HG02981 (cell line): ENCODE measurements around the gene LARGE2.

Experiments used
- ATAC-seq: cut with Tn5 transposase; IDR thresholded peaks from one replicate; pipeline ENCODE4 v1.9.1; 2021; ENCODE audit warnings: mild to moderate bottlenecking, moderate library complexity; ENCODE audit not compliant: unreplicated experiment

The LARGE2 gene

GRCh38 chr11:45913942-45914635 is 8.4 kb upstream of the LARGE2 start:
- no peak for ATAC-seq

DNA sequence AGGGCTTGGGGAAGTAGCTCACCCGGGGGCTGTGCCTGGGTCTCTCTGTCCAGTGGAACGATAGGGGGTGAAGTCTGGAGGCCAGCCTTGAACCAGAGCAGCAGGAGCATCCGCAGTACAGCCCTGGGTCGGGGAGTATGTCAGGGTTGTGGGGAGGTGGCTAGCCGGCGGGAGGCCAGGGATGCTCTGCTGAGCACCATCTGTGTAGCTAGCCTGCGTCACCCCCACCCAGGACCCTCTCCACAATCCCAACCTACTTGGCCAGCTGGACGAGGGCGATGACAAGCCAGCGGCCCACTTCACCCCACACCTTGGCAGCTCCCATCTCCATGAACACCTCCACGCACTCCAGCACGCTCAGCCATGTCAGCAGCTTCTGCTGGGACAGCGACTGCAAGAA is 7.0 kb upstream of the LARGE2 start:
- no peak for ATAC-seq

- no peak for ATAC-seq
These were observed 5.2 kb upstream of the LARGE2 start for GRCh38 chr11:45917286-45917622.

DNA sequence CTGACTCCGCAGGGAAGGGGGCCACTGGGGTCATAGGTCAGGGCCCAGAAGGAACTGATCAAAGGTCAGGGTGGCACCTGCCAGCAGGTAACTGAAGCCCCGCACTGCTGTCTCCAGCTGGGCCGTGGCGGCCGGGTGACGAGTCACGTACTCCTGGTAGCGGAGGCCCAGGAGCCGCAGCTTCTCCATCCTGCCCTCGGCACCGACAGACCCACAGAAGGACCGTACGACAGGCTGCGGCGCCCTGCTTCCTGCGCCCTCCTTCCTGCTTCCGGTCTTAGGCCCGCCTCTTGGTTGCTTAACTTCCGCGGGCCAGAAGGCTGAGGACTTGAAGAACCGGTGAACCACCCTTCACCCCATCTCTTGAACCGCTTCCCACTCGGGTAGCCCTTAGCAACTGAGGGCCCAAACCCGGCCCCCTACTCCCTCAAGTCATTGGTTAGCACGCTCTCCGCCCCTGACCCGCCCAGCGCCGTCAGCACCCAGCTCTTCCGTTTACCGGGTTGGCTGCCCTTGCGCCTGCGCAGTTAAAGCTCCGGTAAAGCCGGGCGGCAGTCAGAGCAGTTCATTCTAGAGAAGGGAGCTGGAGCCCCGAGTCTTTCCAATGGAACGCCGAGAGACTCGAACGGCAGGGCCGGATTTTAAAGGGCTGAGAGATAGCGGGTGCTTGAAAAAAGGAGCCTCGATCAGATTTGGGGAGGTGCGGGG is 4.7 kb upstream of the LARGE2 start, which contains the start of gene PEX16:
PEX16 (minus strand) TSS at position 255 of the 708 bp plus-strand sequence; CDS start at position 189, 66 bp downstream.
- peak; percentile 91 for ATAC-seq

GRCh38 chr11:45918331-45918941 is 4.0 kb upstream of the LARGE2 start:
- ATAC-seq = peak; percentile 33

- no peak for ATAC-seq
These were observed 3.3 kb upstream of the LARGE2 start for GRCh38 chr11:45918962-45919675.

GRCh38 chr11:45919806-45920530 is 2.5 kb upstream of the LARGE2 start:
- ATAC-seq = no peak

DNA sequence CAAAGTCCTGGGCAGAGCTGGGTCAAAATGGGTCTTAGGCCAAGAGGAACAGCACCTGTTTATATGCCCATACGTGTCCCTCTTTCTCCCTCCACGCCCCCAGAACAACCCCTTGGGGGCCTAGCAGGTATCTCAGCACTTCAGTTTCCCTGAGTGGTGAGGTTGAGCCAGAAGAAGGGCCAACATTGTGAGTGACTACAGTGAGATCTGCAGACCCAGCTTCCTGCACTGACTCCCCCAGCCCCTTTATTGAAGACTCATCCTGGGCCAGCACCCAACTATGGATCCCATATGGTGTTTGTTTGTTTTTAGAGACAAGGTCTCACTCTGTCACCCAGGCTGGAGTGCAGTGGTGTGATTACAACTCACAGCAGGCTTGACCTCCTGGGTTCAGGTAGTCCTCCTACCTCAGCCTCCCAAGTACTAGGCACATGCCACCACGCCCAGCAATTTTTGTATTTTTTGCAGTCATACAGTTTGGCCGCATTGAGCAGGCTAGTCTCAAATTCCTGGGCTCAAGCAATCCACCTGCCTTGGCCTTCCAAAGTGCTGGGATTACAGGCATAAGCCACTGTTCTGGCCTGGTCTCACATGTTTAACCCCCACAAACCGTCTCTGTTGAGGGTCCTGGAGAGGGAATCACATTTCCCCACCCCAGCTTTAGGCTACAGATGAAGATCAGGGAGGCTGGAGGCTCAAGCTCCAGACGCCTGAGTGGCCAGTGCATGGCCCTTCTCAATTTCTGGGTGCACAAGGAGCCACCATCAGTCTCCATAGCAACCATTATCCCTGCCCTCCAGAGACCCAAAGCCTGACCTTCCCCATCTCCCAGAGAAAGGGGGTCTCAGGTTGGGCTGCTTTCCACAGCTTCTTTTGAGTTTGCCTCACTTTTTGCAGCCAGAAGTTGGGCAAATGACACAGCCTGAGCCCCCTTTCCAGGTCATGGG is 1.7 kb upstream of the LARGE2 start:
- ATAC-seq = no peak

DNA sequence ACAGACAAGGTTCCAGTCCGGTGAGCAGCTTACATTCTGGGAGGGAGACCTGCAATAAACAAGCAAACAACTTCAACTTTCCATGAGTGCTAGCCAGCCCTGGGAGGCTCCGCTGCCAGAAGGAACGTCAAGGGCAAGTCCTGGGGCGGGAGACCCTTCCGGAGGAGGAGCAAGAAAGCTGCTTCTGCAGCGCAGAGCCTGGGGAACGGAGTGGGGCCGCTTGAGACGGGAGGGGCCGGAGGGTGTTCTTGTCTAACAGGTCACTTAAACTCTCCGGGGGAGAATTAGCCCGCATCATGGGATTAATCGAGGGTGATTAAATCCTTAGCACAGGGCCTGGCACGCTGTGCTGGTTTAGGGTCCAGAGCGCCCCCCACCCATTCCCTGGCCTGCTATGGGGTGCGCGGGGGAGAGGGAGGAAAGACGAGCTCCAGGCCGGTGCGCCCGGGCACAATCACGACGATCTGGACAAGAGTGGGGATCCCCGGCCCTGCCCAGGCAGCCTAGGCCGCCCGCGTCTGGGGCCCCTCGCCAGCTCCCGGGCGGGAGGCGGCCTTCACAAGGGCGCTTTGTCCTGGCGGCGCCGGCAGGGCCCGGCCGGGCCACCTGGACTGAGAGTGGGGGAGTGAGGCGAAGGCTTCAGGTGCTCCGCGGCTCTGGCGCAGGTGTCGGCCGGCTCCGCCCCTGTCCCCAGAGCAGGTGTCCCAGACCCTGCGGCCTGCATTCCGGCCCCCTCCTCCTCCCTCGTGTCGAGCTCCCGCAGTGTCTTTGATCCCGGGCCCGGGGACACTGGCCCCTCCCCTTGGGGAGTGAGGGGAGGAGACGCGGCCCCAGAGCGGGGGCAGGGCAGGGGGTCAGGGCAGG is 663 bp upstream of the LARGE2 start:
- no peak for ATAC-seq

DNA sequence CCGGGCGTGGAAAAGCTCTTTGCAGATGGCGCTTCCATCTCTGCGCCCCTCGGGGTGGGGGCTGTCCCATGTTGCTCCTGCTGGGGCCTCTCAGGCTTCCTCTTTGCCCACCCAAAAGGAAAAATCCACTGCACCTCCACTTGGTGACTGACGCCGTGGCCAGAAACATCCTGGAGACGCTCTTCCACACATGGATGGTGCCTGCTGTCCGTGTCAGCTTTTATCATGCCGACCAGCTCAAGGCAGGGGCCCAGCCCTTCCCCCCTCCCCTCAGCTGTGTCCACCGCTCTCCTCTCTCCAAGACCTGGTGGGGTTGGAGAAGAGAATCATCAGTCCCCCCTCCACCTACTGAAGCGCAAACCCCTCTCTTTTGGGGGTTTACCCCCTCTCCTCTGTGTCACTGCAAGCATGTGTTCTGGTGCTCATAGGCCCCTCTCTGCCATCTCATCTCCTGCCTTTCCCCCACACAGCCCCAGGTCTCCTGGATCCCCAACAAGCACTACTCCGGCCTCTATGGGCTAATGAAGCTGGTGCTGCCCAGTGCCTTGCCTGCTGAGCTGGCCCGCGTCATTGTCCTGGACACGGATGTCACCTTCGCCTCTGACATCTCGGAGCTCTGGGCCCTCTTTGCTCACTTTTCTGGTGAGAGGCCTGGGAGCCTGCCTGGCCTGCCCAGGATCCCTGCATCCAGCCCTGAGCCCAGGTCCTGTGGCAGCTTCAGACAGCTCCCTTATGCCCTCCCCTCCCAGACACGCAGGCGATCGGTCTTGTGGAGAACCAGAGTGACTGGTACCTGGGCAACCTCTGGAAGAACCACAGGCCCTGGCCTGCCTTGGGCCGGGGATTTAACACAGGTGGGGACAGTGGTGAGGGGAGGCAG is 1.8 kb downstream of the LARGE2 start:
- no peak for ATAC-seq

DNA sequence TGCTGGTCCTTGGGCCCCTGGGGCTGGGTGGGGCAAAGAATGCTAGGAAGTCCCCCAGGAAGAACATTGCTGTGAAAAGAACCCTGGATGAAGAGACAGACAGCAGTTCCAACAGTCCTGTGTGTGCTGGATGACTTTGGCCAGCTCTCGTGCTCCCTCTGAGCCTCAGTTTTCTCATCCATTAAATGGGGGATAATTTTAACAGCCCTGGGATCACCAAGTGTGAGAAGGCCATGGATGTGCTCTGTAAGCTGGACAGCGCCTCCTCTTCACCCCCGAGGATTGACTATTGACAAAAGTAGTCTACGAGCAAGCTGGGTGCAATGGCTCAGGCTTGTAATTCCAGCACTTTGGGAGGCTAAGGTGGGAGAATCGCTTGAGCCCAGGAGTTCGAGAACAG is 2.5 kb downstream of the LARGE2 start:
- no peak for ATAC-seq

- ATAC-seq = no peak
These were observed 3.1 kb downstream of the LARGE2 start for GRCh38 chr11:45925550-45925949.

- ATAC-seq = no peak
These were observed 3.5 kb downstream of the LARGE2 start for GRCh38 chr11:45926001-45926401.

GRCh38 chr11:45926536-45927331 is 4.3 kb downstream of the LARGE2 start:
- no peak for ATAC-seq

GRCh38 chr11:45927332-45927683 is 4.9 kb downstream of the LARGE2 start:
- ATAC-seq = no peak

- ATAC-seq = no peak
These were observed 5.4 kb downstream of the LARGE2 start for GRCh38 chr11:45927684-45928413.
